ENCODE results near the gene EIF2AK2.

EIF2AK2 gene

GRCh38 chr2:37098416-37099118, 58.2 kb downstream of the EIF2AK2 start:
- DNase-seq = no peak

GRCh38 chr2:37096568-37096967, 60.2 kb downstream of the EIF2AK2 start:
- DNase-seq = no peak

GRCh38 chr2:37091873-37092272, 64.9 kb downstream of the EIF2AK2 start:
- no peak for DNase-seq

- DNase-seq = no peak
Measured at GRCh38 chr2:37090019-37090477, 66.7 kb downstream of the EIF2AK2 start.

GRCh38 chr2:37085731-37086147, 71.0 kb downstream of the EIF2AK2 start:
- DNase-seq = no peak

GRCh38 chr2:37084797-37085196, 72.0 kb downstream of the EIF2AK2 start:
- no peak for DNase-seq

- DNase-seq = peak; percentile 91
Measured at GRCh38 chr2:37083873-37084794, 72.6 kb downstream of the EIF2AK2 start, which contains the start of the genes GPATCH11 and HEATR5B. Gene GPATCH11, plus strand, starts transcription at chr2:37084518. Its CDS starts 3,864 bp downstream, at chr2:37088382. Gene HEATR5B, minus strand, starts transcription at chr2:37084372. Its CDS starts 958 bp downstream, at chr2:37083414.

- DNase-seq = no peak
Measured at GRCh38 chr2:37080689-37081088, 76.1 kb downstream of the EIF2AK2 start.

GRCh38 chr2:37080266-37080665, 76.5 kb downstream of the EIF2AK2 start:
- DNase-seq = no peak

- DNase-seq = no peak
Measured at GRCh38 chr2:37070931-37071330, 85.8 kb downstream of the EIF2AK2 start.

- no peak for DNase-seq
Measured at GRCh38 chr2:37068686-37069085, 88.1 kb downstream of the EIF2AK2 start.

- DNase-seq = no peak
Measured at GRCh38 chr2:37061776-37062175, 95.0 kb downstream of the EIF2AK2 start.

GRCh38 chr2:37061013-37061711, 95.6 kb downstream of the EIF2AK2 start:
- no peak for DNase-seq

GRCh38 chr2:37060446-37060845, 96.3 kb downstream of the EIF2AK2 start:
- DNase-seq = no peak

GRCh38 chr2:37059841-37060240, 96.9 kb downstream of the EIF2AK2 start:
- no peak for DNase-seq

GRCh38 chr2:37052600-37053332, 104.0 kb downstream of the EIF2AK2 start:
- no peak for DNase-seq
